ENCODE measurements around the gene MCF2L2. TPM values are rescaled to one million over a fixed set of nuclear protein-coding genes. Genes with fewer than 3 reads are reported as not detected.

Gene MCF2L2
- total and polyA plus RNA-seq, 9 of the 15 experiments (the other 6 are each of a cell fraction or from before 2014, with no cell fraction given): 0.56 to 4.2 (median 3.0) TPM

- TF ChIP-seq ZBTB11 (CRISPR knock-in tag; IDR thresholded peaks at IDR 0.05): no peak
- no peak for TF ChIP-seq USF2 (CRISPR knock-in tag; IDR thresholded peaks at IDR 0.05)
- no peak for TF ChIP-seq PREB (CRISPR knock-in tag; IDR thresholded peaks at IDR 0.05)
- TF ChIP-seq TOE1 (IDR thresholded peaks at IDR 0.05; ENCODE audit: borderline replicate concordance): no peak
- TF ChIP-seq TOE1 (CRISPR knock-in tag; IDR thresholded peaks at IDR 0.05; ENCODE audit: borderline replicate concordance, low read depth): no peak
- TF ChIP-seq BHLHE40 (IDR thresholded peaks at IDR 0.05; ENCODE audit: low read length): no peak; the same call in 1 of the 2 replicates
- no peak for TF ChIP-seq HCFC1 (IDR thresholded peaks at IDR 0.05; ENCODE audit: low read depth, low read length)
- TF ChIP-seq RAD21 (CRISPR knock-in tag; conservative IDR thresholded peaks at IDR 0.05 in 1 of 2, IDR thresholded peaks at IDR 0.05 in 1 of 2): no peak
- no peak for TF ChIP-seq NR1H2 (CRISPR knock-in tag; IDR thresholded peaks at IDR 0.05)
- peak; percentile 95 for TF ChIP-seq FOSL1 (tag; conservative IDR thresholded peaks at IDR 0.05)
- TF ChIP-seq ZNF165 (CRISPR knock-in tag; IDR thresholded peaks at IDR 0.05; ENCODE audit: borderline replicate concordance): no peak
- no peak for TF ChIP-seq CEBPB (tag; IDR thresholded peaks at IDR 0.05)
- TF ChIP-seq NFRKB (IDR thresholded peaks at IDR 0.05; ENCODE audit: low read depth): no peak
- TF ChIP-seq CBX2 (IDR thresholded peaks at IDR 0.05; ENCODE audit: insufficient read depth, low read length, poor library complexity, severe bottlenecking): no peak
- no peak for TF ChIP-seq AFF4 (CRISPR knock-in tag; IDR thresholded peaks at IDR 0.05)
- no peak for TF ChIP-seq ID3 (CRISPR knock-in tag; IDR thresholded peaks at IDR 0.05)
- no peak for TF ChIP-seq ID3 (tag; IDR thresholded peaks at IDR 0.05)
- peak; percentile 98 for TF ChIP-seq DPF2 (IDR thresholded peaks at IDR 0.05)
- no peak for TF ChIP-seq ZNF561 (CRISPR knock-in tag; conservative IDR thresholded peaks at IDR 0.05)
These were observed 18.1 kb downstream of the MCF2L2 start (continued) for GRCh38 chr3:183410280-183410679.
